OCI-LY1 (cell line): Measurements from ENCODE around the gene COL9A2.

Experiments used
- H2AFZ ChIP-seq: fragments of 200-600 bp; sonication (generic), shearing (Covaris generic); 2 replicates; pipeline ENCODE4 v1.6.0; 2014; ENCODE audit warnings: antibody characterized with exemption, mild to moderate bottlenecking, low read length
- H3F3A ChIP-seq: fragments of 200-600 bp; sonication (generic), shearing (Covaris generic); 2 replicates; pipeline ENCODE4 v1.6.0; 2014; ENCODE audit warnings: mild to moderate bottlenecking, antibody characterized with exemption, low read length, moderate library complexity; ENCODE audit not compliant: insufficient read depth
- H3K27ac ChIP-seq: fragments of 200-600 bp; sonication (generic); 2 replicates; pipeline ENCODE4 v1.5.1; 2014; ENCODE audit warnings: low read length, mixed run types, mild to moderate bottlenecking, low read depth; ENCODE audit not compliant: poor library complexity, severe bottlenecking
- H3K27me3 ChIP-seq: fragments of 200-600 bp; sonication (generic); 2 replicates; pipeline ENCODE4 v1.6.0; 2014; ENCODE audit warnings: antibody characterized with exemption, mild to moderate bottlenecking, low read length, moderate library complexity; ENCODE audit not compliant: insufficient read depth
- H3K36me3 ChIP-seq: fragments of 200-600 bp; sonication (generic); 2 replicates; pipeline ENCODE4 v1.6.1; 2014; ENCODE audit warnings: mild to moderate bottlenecking, antibody characterized with exemption, low read length, moderate library complexity, mixed read lengths; ENCODE audit not compliant: insufficient read depth
- H3K4me1 ChIP-seq: fragments of 200-600 bp; sonication (generic); 2 replicates; pipeline ENCODE4 v1.5.1; 2014; ENCODE audit warnings: mild to moderate bottlenecking, low read length, moderate library complexity; ENCODE audit not compliant: insufficient read depth, severe bottlenecking
- H3K4me2 ChIP-seq: fragments of 200-600 bp; sonication (generic), shearing (Covaris generic); 2 replicates; pipeline ENCODE4 v1.6.1; 2014; ENCODE audit warnings: low read length
- H3K4me3 ChIP-seq: fragments of 200-600 bp; sonication (generic); 2 replicates; pipeline ENCODE4 v1.5.1; 2014; ENCODE audit warnings: low read length, low read depth, mild to moderate bottlenecking, mixed read lengths; ENCODE audit not compliant: poor library complexity, severe bottlenecking
- H3K79me2 ChIP-seq: fragments of 200-600 bp; shearing (Covaris generic); 2 replicates; pipeline ENCODE4 v1.6.1; 2016; ENCODE audit warnings: mixed run types, low read length, mixed read lengths; ENCODE audit not compliant: insufficient read depth
- H3K9ac ChIP-seq: fragments of 200-600 bp; sonication (generic), shearing (Covaris generic); 2 replicates; pipeline ENCODE4 v1.6.1; 2014; ENCODE audit warnings: mild to moderate bottlenecking, low read length, mixed read lengths
- H3K9me2 ChIP-seq: fragments of 200-600 bp; sonication (generic), shearing (Covaris generic); 2 replicates; pipeline ENCODE4 v1.6.1; 2014; ENCODE audit warnings: low read depth, mild to moderate bottlenecking, low read length, mixed read lengths
- H3K9me3 ChIP-seq: fragments of 200-600 bp; shearing (Covaris generic); 2 replicates; pipeline ENCODE4 v1.6.1; 2014; ENCODE audit warnings: low read length, mixed read lengths
- H4K20me1 ChIP-seq: fragments of 200-600 bp; sonication (generic), shearing (Covaris generic); 2 replicates; pipeline ENCODE4 v1.6.0; 2016; ENCODE audit warnings: mild to moderate bottlenecking, low read length; ENCODE audit not compliant: insufficient read depth
- CTCF ChIP-seq: fragments of 200-600 bp; sonication (generic), shearing (Covaris generic); IDR thresholded peaks from 2 replicates; pipeline ENCODE4 v1.5.1; 2017; ENCODE audit warnings: mild to moderate bottlenecking, antibody characterized with exemption, low read length, moderate library complexity, mixed read lengths
- EZH2 ChIP-seq: fragments of 200-600 bp; sonication (generic), shearing (Covaris generic); IDR thresholded peaks from 2 replicates; pipeline ENCODE4 v1.8.0; 2017; ENCODE audit warnings: borderline replicate concordance, mixed run types, mild to moderate bottlenecking, antibody characterized with exemption, low read length, moderate library complexity, mixed read lengths

Gene COL9A2

GRCh38 chr1:40352126-40352525 is 35.0 kb upstream of the COL9A2 start:
- Histone ChIP-seq H3K36me3 (no peaks in the 10 kb centered on the region), H4K20me1 (no peaks in the 10 kb centered on the region), H3F3A (no peaks in the 10 kb centered on the region), H3K27me3 (no peaks in the 10 kb centered on the region), H3K4me2 (no peak overlapping the region), H3K79me2 (no peaks in the 10 kb centered on the region), H3K9me2 (no peaks in the 10 kb centered on the region), H3K9ac (no peak overlapping the region), H3K9me3 (peaks cover 3% of the 10 kb centered on the region; the same call in 1 of the 2 replicates), H2AFZ (no peak overlapping the region), H3K4me3 (no peak overlapping the region), H3K27ac (no peak overlapping the region), H3K4me1 (peaks cover 6% of the 10 kb centered on the region)
- no peak for TF ChIP-seq EZH2
- no peak for TF ChIP-seq CTCF

- H3K79me2 ChIP-seq: no peaks in the 10 kb centered on the region
- no peak overlapping the region for H3K4me2 ChIP-seq
- H3K9me2 ChIP-seq: no peaks in the 10 kb centered on the region
- H3K4me3 ChIP-seq: no peak overlapping the region
- peaks cover 6% of the 10 kb centered on the region for H3K4me1 ChIP-seq
- H3K27ac ChIP-seq: no peak overlapping the region
- TF ChIP-seq CTCF: no peak
- no peak for TF ChIP-seq EZH2
- no peak overlapping the region for H3K9ac ChIP-seq
- H3K9me3 ChIP-seq: no peaks in the 10 kb centered on the region
- no peaks in the 10 kb centered on the region for H3K36me3 ChIP-seq
- no peaks in the 10 kb centered on the region for H4K20me1 ChIP-seq
- no peaks in the 10 kb centered on the region for H3F3A ChIP-seq
- H2AFZ ChIP-seq: no peak overlapping the region
- no peaks in the 10 kb centered on the region for H3K27me3 ChIP-seq
Observed at GRCh38 chr1:40351124-40351523, 34.0 kb upstream of the COL9A2 start.

- Histone ChIP-seq H3K4me3 (no peak overlapping the region), H3K36me3 (no peaks in the 10 kb centered on the region), H3K27ac (no peak overlapping the region), H2AFZ (no peak overlapping the region), H3K4me1 (peaks cover 6% of the 10 kb centered on the region), H3K9ac (no peak overlapping the region), H3K79me2 (no peaks in the 10 kb centered on the region), H3K27me3 (no peaks in the 10 kb centered on the region), H3K4me2 (no peak overlapping the region), H4K20me1 (no peaks in the 10 kb centered on the region), H3K9me3 (no peaks in the 10 kb centered on the region), H3F3A (no peaks in the 10 kb centered on the region), H3K9me2 (no peaks in the 10 kb centered on the region)
- TF ChIP-seq CTCF: no peak
- no peak for TF ChIP-seq EZH2
Observed at GRCh38 chr1:40350391-40350790, 33.3 kb upstream of the COL9A2 start.
